GM23248 (cell line): Measurements from ENCODE around the gene MAMDC2.

ENCODE experiments used
- EZH2 ChIP-seq: fragments of 200-600 bp; sonication (generic); IDR thresholded peaks from 2 replicates; pipeline ENCODE4 v1.6.1; 2018; ENCODE audit warnings: antibody characterized with exemption, mild to moderate bottlenecking; ENCODE audit not compliant: insufficient read depth, poor library complexity, severe bottlenecking
- EZH2phosphoT487 ChIP-seq: fragments of 200-600 bp; sonication (generic); IDR thresholded peaks from 2 replicates; pipeline ENCODE4 v1.6.1; 2018; ENCODE audit warnings: antibody characterized with exemption, moderate library complexity, mild to moderate bottlenecking, low read depth; ENCODE audit not compliant: insufficient read depth

GRCh38 chr9:70159630-70160029, 116.0 kb downstream of the MAMDC2 start:
- TF ChIP-seq EZH2 (no peak), EZH2phosphoT487 (no peak)
